GM12873 (cell line): ENCODE results near the gene PIK3R5.

Experiments
- TF ChIP-seq, protein P1 (sequence below): IDR thresholded peaks from 2 replicates; pipeline ENCODE4 v1.5.1; 2012; ENCODE audit warnings: low read depth, mild to moderate bottlenecking, moderate library complexity, low read length, control low read depth; ENCODE audit not compliant: insufficient read depth; ENCODE audit errors: missing control alignments

The PIK3R5 gene

DNA sequence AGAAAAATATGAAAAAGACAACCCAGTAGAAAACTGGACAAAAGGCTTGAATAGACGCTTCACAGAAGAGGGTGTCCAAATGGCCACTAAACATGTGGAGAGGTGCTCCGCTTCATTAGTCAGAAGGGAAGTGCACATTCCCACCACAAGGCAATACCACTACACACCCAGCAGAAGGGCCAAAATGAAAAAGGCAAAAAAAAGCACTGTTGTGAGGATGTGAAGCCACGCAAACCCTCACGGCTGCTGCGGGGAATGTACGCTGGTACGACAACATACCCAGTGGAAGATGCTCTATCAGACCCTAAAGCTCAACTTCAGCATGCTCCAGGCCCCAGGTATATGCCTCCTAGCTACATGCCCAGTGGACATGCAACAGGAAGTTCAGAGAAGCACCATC is 17.0 kb downstream of the PIK3R5 start:
- TF ChIP-seq, protein P1, sequence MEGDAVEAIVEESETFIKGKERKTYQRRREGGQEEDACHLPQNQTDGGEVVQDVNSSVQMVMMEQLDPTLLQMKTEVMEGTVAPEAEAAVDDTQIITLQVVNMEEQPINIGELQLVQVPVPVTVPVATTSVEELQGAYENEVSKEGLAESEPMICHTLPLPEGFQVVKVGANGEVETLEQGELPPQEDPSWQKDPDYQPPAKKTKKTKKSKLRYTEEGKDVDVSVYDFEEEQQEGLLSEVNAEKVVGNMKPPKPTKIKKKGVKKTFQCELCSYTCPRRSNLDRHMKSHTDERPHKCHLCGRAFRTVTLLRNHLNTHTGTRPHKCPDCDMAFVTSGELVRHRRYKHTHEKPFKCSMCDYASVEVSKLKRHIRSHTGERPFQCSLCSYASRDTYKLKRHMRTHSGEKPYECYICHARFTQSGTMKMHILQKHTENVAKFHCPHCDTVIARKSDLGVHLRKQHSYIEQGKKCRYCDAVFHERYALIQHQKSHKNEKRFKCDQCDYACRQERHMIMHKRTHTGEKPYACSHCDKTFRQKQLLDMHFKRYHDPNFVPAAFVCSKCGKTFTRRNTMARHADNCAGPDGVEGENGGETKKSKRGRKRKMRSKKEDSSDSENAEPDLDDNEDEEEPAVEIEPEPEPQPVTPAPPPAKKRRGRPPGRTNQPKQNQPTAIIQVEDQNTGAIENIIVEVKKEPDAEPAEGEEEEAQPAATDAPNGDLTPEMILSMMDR: no peak

DNA sequence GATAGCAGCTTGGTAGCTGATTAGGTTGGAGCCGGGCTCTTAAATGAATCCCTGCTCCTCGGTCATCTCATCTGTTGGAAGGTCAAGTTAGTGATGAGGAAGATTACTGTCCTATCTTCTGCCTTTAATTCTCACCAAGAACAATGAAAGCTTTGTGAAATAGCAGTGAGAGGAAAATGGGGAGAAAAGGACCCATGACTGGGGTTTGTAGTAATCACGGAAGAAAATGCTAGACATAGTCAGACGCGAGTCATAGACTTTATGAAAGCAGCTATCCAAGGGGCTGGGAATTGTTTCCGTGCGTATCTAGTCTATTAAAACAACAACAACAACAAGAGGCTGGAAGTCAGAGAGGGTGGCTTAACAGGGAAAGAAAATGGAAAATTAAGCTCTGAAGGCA is 18.3 kb downstream of the PIK3R5 start:
- TF ChIP-seq, protein P1: no peak

DNA sequence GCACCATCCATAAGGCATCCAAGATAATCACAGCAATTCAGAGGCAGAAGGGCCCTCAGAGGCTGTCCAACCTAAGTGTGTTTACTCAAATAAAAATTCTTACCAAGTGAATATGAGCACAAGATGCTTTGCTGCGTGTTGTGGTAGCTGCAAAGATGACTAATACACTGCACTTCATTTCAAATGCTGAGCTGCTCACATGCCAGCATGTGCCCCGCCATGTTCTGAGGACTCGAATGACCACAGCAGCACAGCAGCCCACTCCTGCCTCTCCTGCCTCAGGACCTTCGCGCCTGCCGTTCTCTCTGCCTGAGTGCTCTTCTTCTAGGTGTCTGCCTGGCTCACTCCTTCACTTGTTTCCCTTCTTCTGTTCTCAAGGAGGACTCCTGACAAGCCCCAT is 19.0 kb downstream of the PIK3R5 start:
- TF ChIP-seq, protein P1: no peak

- TF ChIP-seq, protein P1: no peak
Measured at GRCh38 chr17:8946071-8946470, 19.4 kb downstream of the PIK3R5 start.

DNA sequence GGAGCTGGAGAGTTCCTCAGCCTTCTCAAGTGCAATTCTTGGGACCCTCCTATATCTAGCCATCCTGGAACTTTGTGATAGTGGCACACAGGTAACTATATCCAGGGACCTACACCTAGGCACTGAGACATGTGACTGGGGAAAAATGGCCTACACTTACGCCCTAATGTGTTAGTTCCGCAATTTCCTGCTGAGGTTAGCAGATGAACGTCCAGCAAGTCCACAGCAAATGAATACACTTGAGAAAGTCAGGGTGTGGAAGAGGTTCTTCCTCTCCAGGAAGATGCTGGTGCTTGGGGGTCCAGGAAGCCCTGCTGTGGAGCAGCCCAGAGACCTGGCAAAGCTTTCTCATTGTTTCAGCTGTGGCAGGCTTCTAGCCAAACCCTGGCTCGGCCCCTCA is 20.8 kb downstream of the PIK3R5 start:
- TF ChIP-seq, protein P1: no peak

DNA sequence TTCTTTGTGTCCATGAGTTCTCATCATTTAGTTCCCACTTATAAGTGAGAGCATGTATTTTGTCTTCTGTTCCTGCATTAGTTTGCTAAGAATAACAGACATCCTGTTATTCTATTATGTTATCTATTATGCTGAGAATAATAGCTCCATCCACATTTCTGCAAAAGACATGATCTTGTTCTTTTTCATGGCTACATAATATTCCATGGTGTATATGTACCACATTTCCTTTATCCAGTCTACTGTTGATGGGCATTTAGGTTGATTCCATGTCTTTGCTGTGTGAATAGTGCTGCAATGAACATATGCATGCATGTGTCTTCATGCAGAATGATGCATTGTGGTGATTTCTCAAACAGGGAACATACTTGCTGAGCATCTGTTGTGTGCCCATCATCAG is 21.4 kb downstream of the PIK3R5 start:
- TF ChIP-seq, protein P1: no peak

GRCh38 chr17:8941980-8942622 is 23.4 kb downstream of the PIK3R5 start:
- TF ChIP-seq, protein P1: no peak

- TF ChIP-seq, protein P1: no peak
Measured at GRCh38 chr17:8941520-8941919, 24.0 kb downstream of the PIK3R5 start.
